SK-N-SH (cell line): ENCODE measurements around the gene F5. TPM values are rescaled to one million over a fixed set of nuclear protein-coding genes. Genes with fewer than 3 reads are reported as not detected.

Experiments used
- CTCF ChIA-PET: fragments of 300-600, 350-600 bp; formaldehyde crosslinking; extraction: SDS; loops from one replicate; lab custom pipeline; 2021; lab: Yijun Ruan, JAX
- POLR2A ChIA-PET: fragments of 350-600 bp; sonication (Branson Sonifier 250); formaldehyde crosslinking; extraction: SDS; loops from one replicate; lab custom pipeline; 2020; ENCODE audit warnings: antibody characterized with exemption, inconsistent platforms; lab: Yijun Ruan, JAX
- DNase-seq: peaks from one replicate; pipeline ENCODE4 v3.0.0; 2012
- H2AFZ ChIP-seq: fragments of 200-600 bp; sonication (generic); 2 replicates; pipeline ENCODE4 v1.8.1; 2016; ENCODE audit warnings: antibody characterized with exemption, mild to moderate bottlenecking, low read depth
- H3F3A ChIP-seq: fragments of 200-600 bp; sonication (generic); replicated peaks from 2 replicates; pipeline ENCODE3; 2016; ENCODE audit warnings: antibody characterized with exemption, mild to moderate bottlenecking; ENCODE audit not compliant: insufficient read depth
- H3K27ac ChIP-seq, 2 experiments: fragments of 200-500 bp in 1 of 2; fragments of 200-600 bp in 1 of 2; sonication (Bioruptor generic) in 1 of 2; sonication (generic), shearing (Covaris generic) in 1 of 2; 2 replicates each; pipeline versions ENCODE4 v1.5.1 to v1.6.1; 2014 to 2016; ENCODE audit warnings: low read depth in 2 of 2, inconsistent platforms in 1 of 2, low read length in 1 of 2, mild to moderate bottlenecking in 1 of 2, mixed read lengths in 1 of 2
- H3K27me3 ChIP-seq: fragments of 200-600 bp; sonication (generic), shearing (Covaris generic); 2 replicates; pipeline ENCODE4 v1.6.1; 2016; ENCODE audit warnings: mixed run types; ENCODE audit not compliant: insufficient read depth
- H3K36me3 ChIP-seq, 2 experiments: fragments of 200-500 bp in 1 of 2; fragments of 200-600 bp in 1 of 2; sonication (Bioruptor generic) in 1 of 2; sonication (generic) in 1 of 2; replicated peaks in 1 of 2; 2 replicates each; pipeline versions ENCODE3 to v1.5.1; 2014 to 2016; ENCODE audit warnings: low read length in 1 of 2, mild to moderate bottlenecking in 1 of 2; ENCODE audit not compliant: insufficient read depth in 2 of 2, control insufficient read depth in 1 of 2
- H3K4me1 ChIP-seq, 2 experiments: fragments of 200-500 bp in 1 of 2; fragments of 200-600 bp in 1 of 2; sonication (Bioruptor generic) in 1 of 2; sonication (generic), shearing (Covaris generic) in 1 of 2; 2 replicates each; pipeline versions ENCODE4 v1.5.1 to v1.6.1; 2014 to 2016; ENCODE audit warnings: low read depth in 1 of 2, low read length in 1 of 2, mixed run types in 1 of 2; ENCODE audit not compliant: insufficient read depth in 2 of 2, control insufficient read depth in 1 of 2
- H3K4me2 ChIP-seq: fragments of 200-600 bp; sonication (generic), shearing (Covaris generic); 2 replicates; pipeline ENCODE4 v1.6.1; 2017; ENCODE audit warnings: mixed run types
- H3K4me3 ChIP-seq, 2 experiments: fragments of 200-500 bp in 1 of 2; fragments of 200-600 bp in 1 of 2; sonication (Bioruptor generic) in 1 of 2; sonication (generic), shearing (Covaris generic) in 1 of 2; 2 replicates each; pipeline versions ENCODE4 v1.5.1 to v1.8.1; 2014 to 2016; ENCODE audit warnings: low read depth in 2 of 2, inconsistent platforms in 1 of 2, low read length in 1 of 2, mild to moderate bottlenecking in 1 of 2, mixed read lengths in 1 of 2, moderate library complexity in 1 of 2
- H3K79me2 ChIP-seq: fragments of 200-600 bp; sonication (generic); 2 replicates; pipeline ENCODE4 v1.8.1; 2017; ENCODE audit warnings: mild to moderate bottlenecking; ENCODE audit not compliant: insufficient read depth
- H3K9ac ChIP-seq: fragments of 200-600 bp; sonication (generic); 2 replicates; pipeline ENCODE4 v1.6.1; 2017; ENCODE audit warnings: mixed run types
- H3K9me2 ChIP-seq: fragments of 200-600 bp; sonication (generic); 2 replicates; pipeline ENCODE4 v1.6.1; 2017; ENCODE audit warnings: mixed run types
- H3K9me3 ChIP-seq: fragments of 200-600 bp; sonication (generic); 2 replicates; pipeline ENCODE4 v1.6.1; 2017; ENCODE audit warnings: mixed run types, mild to moderate bottlenecking, moderate library complexity
- H4K20me1 ChIP-seq: fragments of 200-600 bp; sonication (generic); 2 replicates; pipeline ENCODE4 v1.6.1; 2017; ENCODE audit warnings: mild to moderate bottlenecking, mixed run types; ENCODE audit not compliant: insufficient read depth
- CHD2 ChIP-seq: fragments of 150-350 bp; IDR thresholded peaks from 2 replicates; pipeline ENCODE4 v1.6.1; 2018; ENCODE audit warnings: low read length; ENCODE audit not compliant: partially characterized antibody
- FOSL2 ChIP-seq: IDR thresholded peaks from 2 replicates; pipeline ENCODE4 v1.4.0; 2012; ENCODE audit warnings: low read depth, mild to moderate bottlenecking, moderate library complexity, borderline replicate concordance
- FOXJ3 ChIP-seq: sonication (generic); formaldehyde crosslinking; IDR thresholded peaks from 2 replicates; pipeline ENCODE4 v1.5.1; 2020; ENCODE audit warnings: mild to moderate bottlenecking, missing genetic modification reagents
- GABPA ChIP-seq: IDR thresholded peaks from 2 replicates; pipeline ENCODE4 v1.4.0; 2012; ENCODE audit warnings: low read depth, mild to moderate bottlenecking
- GATA2 ChIP-seq: sonication (generic); formaldehyde crosslinking; IDR thresholded peaks from 2 replicates; pipeline ENCODE4 v1.5.0; 2020; ENCODE audit warnings: mild to moderate bottlenecking, missing genetic modification reagents
- JUND ChIP-seq: IDR thresholded peaks from 2 replicates; pipeline ENCODE4 v1.4.0; 2012
- MXI1 ChIP-seq: IDR thresholded peaks from 2 replicates; pipeline ENCODE4 v1.6.1; 2012; ENCODE audit warnings: mild to moderate bottlenecking, low read depth, low read length, improper control_type of control experiment
- NFIC ChIP-seq: IDR thresholded peaks from 2 replicates; pipeline ENCODE4 v1.4.0; 2012; ENCODE audit warnings: borderline replicate concordance
- NRF1 ChIP-seq: IDR thresholded peaks from 2 replicates; pipeline ENCODE4 v1.6.1; 2012; ENCODE audit warnings: low read depth, mild to moderate bottlenecking, low read length
- POLR2AphosphoS5 ChIP-seq: IDR thresholded peaks from 2 replicates; pipeline ENCODE4 v1.6.1; 2012; ENCODE audit warnings: low read depth, low read length
- SIN3A ChIP-seq: IDR thresholded peaks from 2 replicates; pipeline ENCODE4 v1.6.1; 2012; ENCODE audit warnings: low read depth, mild to moderate bottlenecking, low read length, moderate library complexity, borderline replicate concordance
- SMC3 ChIP-seq: IDR thresholded peaks from 2 replicates; pipeline ENCODE4 v1.6.1; 2012; ENCODE audit warnings: low read depth, low read length, improper control_type of control experiment
- TAF1 ChIP-seq: IDR thresholded peaks from 2 replicates; pipeline ENCODE4 v1.6.1; 2012; ENCODE audit warnings: low read depth, mild to moderate bottlenecking, low read length, moderate library complexity, borderline replicate concordance
- TEAD4 ChIP-seq: IDR thresholded peaks from 2 replicates; pipeline ENCODE4 v1.4.0; 2012; ENCODE audit warnings: mild to moderate bottlenecking, borderline replicate concordance; ENCODE audit not compliant: insufficient read depth
- YY1 ChIP-seq: IDR thresholded peaks from 2 replicates; pipeline ENCODE4 v1.4.0; 2012; ENCODE audit warnings: low read depth, mild to moderate bottlenecking
- whole genome bisulfite sequencing: methylation state at CpG from one replicate; pipeline ENCODE4 v1.1.6; 2017; ENCODE audit warnings: low lambda C conversion rate; 5-methylcytosine and 5-hydroxymethylcytosine counted together
- polyA plus RNA-seq, 3 experiments: library from polyadenylated mRNA; depleted of rRNA; stranded (reverse); fragments of >200 nt; gene quantifications; 2 replicates each; pipeline ENCODE4 v1.2.3, GENCODE V29; 2012
- TF ChIP-seq, protein P1 (sequence below): fragments of 200-600 bp; sonication (generic); IDR thresholded peaks from 2 replicates; pipeline ENCODE4 v1.6.1; 2017; ENCODE audit warnings: antibody characterized with exemption, mild to moderate bottlenecking, moderate library complexity
- TF ChIP-seq, protein P2 (sequence below): IDR thresholded peaks from 2 replicates; pipeline ENCODE4; 2012
- TF ChIP-seq, protein P3 (sequence below): fragments of 150-350 bp; IDR thresholded peaks from 2 replicates; pipeline ENCODE4 v1.6.1; 2016; ENCODE audit warnings: mild to moderate bottlenecking, low read depth, low read length
- TF ChIP-seq, protein P4 (sequence below): IDR thresholded peaks from 2 replicates; pipeline ENCODE4 v1.4.0; 2012; ENCODE audit warnings: low read depth

Gene F5
- polyA plus RNA-seq, 1 of the 3 experiments (the other 2 are of a cell fraction) = under 0.01 TPM

DNA sequence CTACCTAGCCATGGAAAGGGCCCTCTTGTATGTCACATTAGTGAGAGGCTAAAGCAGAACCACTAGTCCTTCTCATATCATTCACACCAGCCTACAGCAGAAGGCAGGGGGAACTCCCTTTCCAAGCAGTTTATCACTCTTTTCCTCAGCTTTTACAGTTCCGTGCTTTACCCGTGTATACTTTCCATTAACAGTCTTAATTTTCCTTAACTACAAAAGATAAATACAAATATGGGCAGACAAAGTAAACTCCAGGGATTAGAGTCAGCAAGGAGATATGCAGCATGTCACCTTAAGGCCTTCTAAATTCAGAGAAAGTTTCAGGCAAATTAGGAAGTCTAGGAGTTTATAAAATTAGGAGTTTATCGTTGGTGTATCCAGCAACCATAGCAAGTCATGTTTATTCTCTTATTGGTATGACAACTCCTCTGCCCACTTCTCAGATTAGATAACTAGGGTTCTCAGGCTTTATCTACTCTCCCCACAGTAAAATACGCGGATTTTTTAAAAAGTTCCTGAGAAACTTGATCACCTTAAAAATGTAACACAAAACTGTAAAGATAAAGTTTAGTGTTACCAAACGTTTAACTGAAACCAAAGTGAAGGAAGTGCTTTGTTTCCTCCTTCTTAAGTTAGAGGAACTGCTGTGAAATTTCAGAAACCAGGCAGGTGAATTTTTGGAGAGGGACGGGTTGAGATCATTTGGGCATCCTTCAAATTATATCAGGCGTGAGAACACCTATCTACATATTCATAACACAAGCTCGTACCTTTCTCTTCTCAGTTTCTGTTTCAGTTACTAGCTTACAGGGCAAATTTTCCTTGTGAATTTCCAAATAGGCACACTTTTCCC, 57.8 kb downstream of the F5 start:
- DNase-seq = no peak
- Histone ChIP-seq H3K4me2 (no peak overlapping the region), H3K4me3 (no peak overlapping the region), H3K9me3 (no peaks in the 10 kb centered on the region), H3K4me1 (no peaks in the 10 kb centered on the region; a peak in 1 of 4 replicates), H4K20me1 (no peaks in the 10 kb centered on the region), H3K9ac (no peak overlapping the region), H3K36me3 (no peaks in the 10 kb centered on the region), H3K79me2 (no peaks in the 10 kb centered on the region), H3K27ac (no peak overlapping the region), H3K27me3 (no peaks in the 10 kb centered on the region), H2AFZ (no peak overlapping the region), H3F3A (no peaks in the 10 kb centered on the region), H3K9me2 (no peaks in the 10 kb centered on the region)
- 62% methylated on average over 9 of the region's 9 CpGs for WGBS
- TF ChIP-seq POLR2AphosphoS5 = no peak
- TF ChIP-seq, protein P1, sequence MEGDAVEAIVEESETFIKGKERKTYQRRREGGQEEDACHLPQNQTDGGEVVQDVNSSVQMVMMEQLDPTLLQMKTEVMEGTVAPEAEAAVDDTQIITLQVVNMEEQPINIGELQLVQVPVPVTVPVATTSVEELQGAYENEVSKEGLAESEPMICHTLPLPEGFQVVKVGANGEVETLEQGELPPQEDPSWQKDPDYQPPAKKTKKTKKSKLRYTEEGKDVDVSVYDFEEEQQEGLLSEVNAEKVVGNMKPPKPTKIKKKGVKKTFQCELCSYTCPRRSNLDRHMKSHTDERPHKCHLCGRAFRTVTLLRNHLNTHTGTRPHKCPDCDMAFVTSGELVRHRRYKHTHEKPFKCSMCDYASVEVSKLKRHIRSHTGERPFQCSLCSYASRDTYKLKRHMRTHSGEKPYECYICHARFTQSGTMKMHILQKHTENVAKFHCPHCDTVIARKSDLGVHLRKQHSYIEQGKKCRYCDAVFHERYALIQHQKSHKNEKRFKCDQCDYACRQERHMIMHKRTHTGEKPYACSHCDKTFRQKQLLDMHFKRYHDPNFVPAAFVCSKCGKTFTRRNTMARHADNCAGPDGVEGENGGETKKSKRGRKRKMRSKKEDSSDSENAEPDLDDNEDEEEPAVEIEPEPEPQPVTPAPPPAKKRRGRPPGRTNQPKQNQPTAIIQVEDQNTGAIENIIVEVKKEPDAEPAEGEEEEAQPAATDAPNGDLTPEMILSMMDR = no peak
- TF ChIP-seq NFIC = no peak
- TF ChIP-seq TAF1 = no peak
- TF ChIP-seq, protein P2, sequence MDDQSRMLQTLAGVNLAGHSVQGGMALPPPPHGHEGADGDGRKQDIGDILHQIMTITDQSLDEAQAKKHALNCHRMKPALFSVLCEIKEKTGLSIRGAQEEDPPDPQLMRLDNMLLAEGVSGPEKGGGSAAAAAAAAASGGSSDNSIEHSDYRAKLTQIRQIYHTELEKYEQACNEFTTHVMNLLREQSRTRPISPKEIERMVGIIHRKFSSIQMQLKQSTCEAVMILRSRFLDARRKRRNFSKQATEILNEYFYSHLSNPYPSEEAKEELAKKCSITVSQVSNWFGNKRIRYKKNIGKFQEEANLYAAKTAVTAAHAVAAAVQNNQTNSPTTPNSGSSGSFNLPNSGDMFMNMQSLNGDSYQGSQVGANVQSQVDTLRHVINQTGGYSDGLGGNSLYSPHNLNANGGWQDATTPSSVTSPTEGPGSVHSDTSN = no peak
- no peak for TF ChIP-seq YY1
- ChIA-PET CTCF (interaction anchor here (1.0 kb wide), 2 partner anchors 20 to 106 kb away, joined by 3 read pairs; no protein-coding TSS in a partner anchor), POLR2A (no interaction called here)

DNA sequence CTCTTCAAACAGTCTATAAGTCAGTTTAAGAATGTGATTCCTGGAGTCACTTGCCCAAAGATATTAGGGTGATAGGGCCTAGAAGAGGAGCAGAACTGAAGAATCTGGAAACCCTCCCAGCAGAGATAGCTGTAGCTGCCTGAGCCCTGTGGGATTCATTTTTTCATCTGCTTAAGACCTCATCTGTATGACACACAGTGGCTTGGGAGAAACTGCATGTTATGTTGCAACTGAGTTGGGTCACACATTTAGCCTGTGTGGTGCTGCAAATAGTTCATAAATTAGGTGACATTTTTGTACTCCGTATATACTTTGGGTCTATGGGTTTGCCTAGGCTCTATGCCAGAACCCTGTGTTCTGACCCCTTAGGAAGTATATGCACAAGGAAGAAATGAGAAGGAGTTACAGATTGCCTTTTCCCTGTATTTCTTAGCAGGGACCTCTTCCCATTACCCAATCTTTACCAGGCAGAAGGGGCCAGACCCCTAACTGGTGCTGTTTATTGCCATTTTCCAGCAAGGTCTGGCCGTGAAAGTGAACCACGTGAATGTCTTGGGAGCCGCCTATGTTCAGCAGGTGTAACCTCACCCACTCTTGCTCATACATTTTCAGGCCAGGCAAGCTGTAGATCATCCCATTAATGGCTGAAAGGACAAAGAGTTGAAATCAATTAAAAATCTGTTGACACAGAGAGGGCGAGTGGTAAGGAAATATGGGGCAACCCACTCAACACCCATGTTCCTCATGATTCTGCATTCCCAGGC, 58.6 kb downstream of the F5 start:
- H3K9ac ChIP-seq = no peak overlapping the region
- no peaks in the 10 kb centered on the region for H3K9me3 ChIP-seq
- WGBS = 84% methylated on average over 5 of the region's 5 CpGs
- TF ChIP-seq FOXJ3 = no peak
- TF ChIP-seq FOSL2 = no peak
- TF ChIP-seq GATA2 (CRISPR knock-in tag) = no peak
- TF ChIP-seq NFIC = no peak
- TF ChIP-seq, protein P3, sequence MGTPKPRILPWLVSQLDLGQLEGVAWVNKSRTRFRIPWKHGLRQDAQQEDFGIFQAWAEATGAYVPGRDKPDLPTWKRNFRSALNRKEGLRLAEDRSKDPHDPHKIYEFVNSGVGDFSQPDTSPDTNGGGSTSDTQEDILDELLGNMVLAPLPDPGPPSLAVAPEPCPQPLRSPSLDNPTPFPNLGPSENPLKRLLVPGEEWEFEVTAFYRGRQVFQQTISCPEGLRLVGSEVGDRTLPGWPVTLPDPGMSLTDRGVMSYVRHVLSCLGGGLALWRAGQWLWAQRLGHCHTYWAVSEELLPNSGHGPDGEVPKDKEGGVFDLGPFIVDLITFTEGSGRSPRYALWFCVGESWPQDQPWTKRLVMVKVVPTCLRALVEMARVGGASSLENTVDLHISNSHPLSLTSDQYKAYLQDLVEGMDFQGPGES = no peak
- TF ChIP-seq, protein P2 = no peak
- TF ChIP-seq MXI1 = no peak
- no peak for TF ChIP-seq CHD2
- TF ChIP-seq SMC3 = no peak
- TF ChIP-seq GABPA = no peak
- no peak for TF ChIP-seq JUND
- TF ChIP-seq, protein P4, sequence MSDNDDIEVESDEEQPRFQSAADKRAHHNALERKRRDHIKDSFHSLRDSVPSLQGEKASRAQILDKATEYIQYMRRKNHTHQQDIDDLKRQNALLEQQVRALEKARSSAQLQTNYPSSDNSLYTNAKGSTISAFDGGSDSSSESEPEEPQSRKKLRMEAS = no peak
- no peak for TF ChIP-seq TEAD4
- no peak for TF ChIP-seq NRF1
- no peak for TF ChIP-seq SIN3A
- H3K79me2 ChIP-seq = no peaks in the 10 kb centered on the region
- ChIA-PET POLR2A (no interaction called here), CTCF (interaction anchor here (1.0 kb wide), 1 partner anchor 21 kb away, joined by 3 read pairs; no protein-coding TSS in a partner anchor)
- no peak overlapping the region for H3K4me2 ChIP-seq
- no peaks in the 10 kb centered on the region for H3K27me3 ChIP-seq
- H3K9me2 ChIP-seq = no peaks in the 10 kb centered on the region
- H4K20me1 ChIP-seq = no peaks in the 10 kb centered on the region
- no peaks in the 10 kb centered on the region for H3K36me3 ChIP-seq
- H3F3A ChIP-seq = no peaks in the 10 kb centered on the region
- DNase-seq = no peak
- H2AFZ ChIP-seq = no peak overlapping the region
- no peaks in the 10 kb centered on the region; a peak in 1 of 4 replicates for H3K4me1 ChIP-seq
- H3K27ac ChIP-seq = no peak overlapping the region
- H3K4me3 ChIP-seq = no peak overlapping the region
